Mucosa of rectum (tissue), 2 donors: ENCODE data around the gene CNP.
A peak's percentile ranks its signal among the peaks of the same experiment; 100 is the strongest.
"Not testable (repeated sequence)": the region's sequence is repeated elsewhere in the genome, so short reads cannot be mapped to it uniquely, and the experiment has no call there.

Experiments used
- H3K27ac ChIP-seq, 2 donors: one replicate each; pipeline ENCODE4 v1.7.0; 2013; ENCODE audit warnings: inconsistent platforms in 2 of 2, low read depth in 2 of 2, low read length in 2 of 2
- H3K27me3 ChIP-seq, 2 donors: one replicate each; pipeline ENCODE4 v1.7.0; 2013; ENCODE audit warnings: low read length in 2 of 2; ENCODE audit not compliant: control insufficient read depth in 2 of 2, insufficient read depth in 2 of 2
- H3K36me3 ChIP-seq, 2 donors: one replicate each; pipeline ENCODE4 v1.7.0; 2013; ENCODE audit warnings: low read length in 2 of 2; ENCODE audit not compliant: control insufficient read depth in 2 of 2, insufficient read depth in 2 of 2
- H3K4me1 ChIP-seq, 2 donors: one replicate each; pipeline ENCODE4 v1.7.0; 2013; ENCODE audit warnings: low read length in 2 of 2, mild to moderate bottlenecking in 1 of 2; ENCODE audit not compliant: control insufficient read depth in 2 of 2, insufficient read depth in 2 of 2
- H3K4me3 ChIP-seq, 2 donors: one replicate each; pipeline ENCODE4 v1.7.0; 2013; ENCODE audit warnings: low read length in 2 of 2
- H3K9ac ChIP-seq, 2 donors: one replicate each; pipeline ENCODE4 v1.7.0; 2013; ENCODE audit warnings: low read length in 2 of 2, low read depth in 1 of 2, mild to moderate bottlenecking in 1 of 2
- H3K9me3 ChIP-seq, 2 donors: one replicate each; pipeline ENCODE4 v1.7.0; 2013; ENCODE audit warnings: low read length in 2 of 2; ENCODE audit not compliant: control insufficient read depth in 2 of 2
- donor health status: healthy.
- donor health status: Normal muscosa, but diverticular disease.

The CNP gene

DNA sequence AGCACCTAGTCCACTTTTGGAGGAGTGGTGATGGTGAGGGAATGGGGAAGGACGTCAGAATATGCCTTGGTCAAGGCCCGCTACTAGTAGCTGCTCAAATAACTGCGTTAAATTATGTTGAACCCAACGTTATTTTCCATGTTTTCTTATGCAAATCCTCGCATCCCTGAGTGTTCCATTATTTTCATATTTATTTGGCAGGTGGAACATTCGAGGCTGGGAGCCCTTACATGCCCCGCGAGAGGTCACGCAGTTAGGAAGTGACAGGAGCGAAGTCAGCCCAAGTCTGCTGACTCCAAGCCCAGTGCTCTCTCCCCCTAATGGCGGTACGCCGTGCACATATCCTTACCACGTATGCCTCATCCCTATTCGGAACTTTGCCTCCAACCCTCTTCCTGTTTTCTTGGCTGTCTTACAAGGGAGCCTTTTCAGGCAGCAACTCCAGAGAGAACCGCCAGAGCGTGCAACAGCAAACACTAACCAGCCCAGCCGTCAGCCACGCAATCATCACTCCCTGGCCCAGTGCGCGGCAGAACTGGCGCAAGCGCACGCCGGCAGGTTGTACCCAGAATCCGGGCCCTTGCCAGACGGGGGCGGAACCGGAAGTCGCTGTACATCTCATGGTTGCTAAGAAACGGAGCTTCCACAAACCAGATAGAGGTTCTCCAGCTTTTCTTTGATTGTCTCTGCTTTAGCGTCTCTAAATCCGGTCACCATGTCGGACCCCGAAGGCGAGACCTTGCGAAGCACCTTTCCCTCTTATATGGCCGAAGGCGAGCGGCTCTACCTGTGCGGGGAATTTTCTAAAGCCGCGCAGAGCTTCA, 36.4 kb upstream of the CNP start, which contains the start of gene ODAD4:
TSS of gene ODAD4 (plus strand) at position 609 of the 824 bp plus-strand sequence. CDS start at position 716, 107 bp downstream.
- peak within 1 kb of the TSS; percentile 81 to 84 for H3K27ac ChIP-seq
- H3K27me3 ChIP-seq, result no peaks in the 10 kb centered on the region
- no peaks in the 10 kb centered on the region for H3K36me3 ChIP-seq
- H3K9me3 ChIP-seq, result no peaks in the 10 kb centered on the region
- H3K4me1 ChIP-seq, result peaks cover 3 to 5% of the 10 kb centered on the region in 2 donors
- peak within 1 kb of the TSS; percentile 80 to 85 for H3K9ac ChIP-seq
- peak within 1 kb of the TSS; percentile 87 to 91 for H3K4me3 ChIP-seq

DNA sequence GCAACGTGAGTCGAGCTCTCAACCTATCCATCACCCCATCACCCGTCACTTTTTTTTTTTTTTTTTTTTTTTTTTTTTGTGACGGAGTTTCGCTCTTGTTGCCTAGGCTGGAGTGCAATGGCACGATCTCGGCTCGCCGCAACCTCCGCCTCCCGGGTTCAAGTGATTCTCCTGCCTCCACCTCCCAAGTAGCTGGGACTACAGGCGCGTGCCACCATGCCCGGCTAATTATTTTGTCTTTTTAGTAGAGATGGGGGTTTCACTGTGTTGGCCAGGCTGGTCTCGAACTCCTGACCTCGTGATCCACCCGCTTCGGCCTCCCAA, 35.8 kb upstream of the CNP start:
- H3K4me3 ChIP-seq, result peak overlapping the region; percentile 87 to 91
- not testable (repeated sequence) for H3K9me3 ChIP-seq, H3K36me3 ChIP-seq, H3K4me1 ChIP-seq, H3K27me3 ChIP-seq
- peak overlapping the region in 1 of 2 donors; percentile 81 for H3K27ac ChIP-seq
- H3K9ac ChIP-seq, result peak overlapping the region in 1 of 2 donors; percentile 80

DNA sequence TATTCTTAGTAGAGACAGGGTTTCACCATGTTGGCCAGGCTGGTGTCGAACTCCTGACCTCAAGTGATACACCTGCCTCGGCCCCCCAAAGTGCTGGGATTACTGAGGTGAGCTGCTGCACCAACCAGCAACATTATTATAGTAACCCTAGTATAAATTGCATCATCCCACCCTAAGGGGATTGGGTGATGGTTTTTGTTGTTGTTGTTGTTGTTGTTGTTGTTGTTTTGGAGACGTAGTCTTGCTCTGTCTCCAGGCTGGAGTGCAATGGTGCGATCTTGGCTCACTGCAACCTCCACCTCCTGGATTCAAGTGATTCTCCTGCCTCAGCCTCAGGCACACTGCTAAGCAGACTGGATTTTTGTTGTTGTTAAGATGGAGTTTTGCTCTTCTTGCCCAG, 34.9 kb upstream of the CNP start:
- H3K9me3 ChIP-seq, H3K27me3 ChIP-seq, H3K36me3 ChIP-seq, H3K27ac ChIP-seq, H3K4me3 ChIP-seq, H3K9ac ChIP-seq, H3K4me1 ChIP-seq: not testable (repeated sequence)

DNA sequence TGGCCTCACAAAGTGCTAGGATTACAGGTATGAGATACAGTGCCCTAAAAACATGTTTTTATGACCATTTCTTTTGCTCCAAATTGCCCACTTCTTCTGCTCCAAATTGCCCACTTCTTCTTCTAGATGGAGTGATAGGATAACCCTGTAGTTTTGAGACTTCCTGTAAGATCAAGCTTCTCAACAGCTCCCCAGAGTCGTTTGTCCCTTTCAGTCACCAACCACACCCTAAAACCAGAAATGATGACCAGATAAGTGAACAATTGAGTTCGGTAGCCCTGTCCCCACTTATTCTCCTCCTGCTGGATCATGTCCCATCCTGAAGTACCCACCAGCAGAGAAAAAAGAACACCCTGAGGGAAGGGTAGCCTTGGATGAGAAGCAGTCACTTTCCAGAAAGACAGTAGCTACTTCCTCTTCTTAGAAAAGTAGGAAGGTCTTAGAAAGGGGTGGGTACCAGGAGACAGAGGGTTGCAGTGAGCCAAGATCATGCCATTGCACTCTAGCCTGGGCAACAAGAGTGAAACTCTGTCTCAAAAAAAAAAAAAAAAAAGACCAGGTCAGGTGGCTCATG, 33.7 kb upstream of the CNP start:
- H3K9ac ChIP-seq, result no peak overlapping the region
- H3K4me1 ChIP-seq, result peaks cover 3 to 5% of the 10 kb centered on the region in 2 donors
- H3K27ac ChIP-seq, result no peak overlapping the region
- H3K36me3 ChIP-seq, result no peaks in the 10 kb centered on the region
- H3K9me3 ChIP-seq, result no peaks in the 10 kb centered on the region
- H3K4me3 ChIP-seq, result no peak overlapping the region
- H3K27me3 ChIP-seq, result no peaks in the 10 kb centered on the region

DNA sequence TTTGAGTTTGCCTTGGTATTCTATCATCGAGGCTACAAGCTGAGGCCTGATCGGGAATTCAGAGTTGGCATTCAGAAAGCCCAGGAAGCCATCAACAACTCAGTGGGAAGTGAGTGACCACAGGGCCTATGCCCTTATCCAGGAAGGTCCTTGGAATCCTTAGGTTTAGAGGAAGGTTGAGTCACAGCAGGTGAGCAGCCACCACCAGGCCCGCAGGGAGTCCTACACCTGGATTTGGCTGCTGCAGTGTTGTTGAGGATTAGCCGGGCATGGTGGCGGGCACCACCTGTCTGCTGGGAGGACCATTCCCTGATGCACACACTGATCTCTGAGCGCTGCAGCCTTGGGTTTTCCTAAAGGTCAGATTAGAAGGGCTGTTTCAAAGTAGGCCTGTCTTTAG, 31.0 kb upstream of the CNP start:
- Histone ChIP-seq H3K9me3 (no peaks in the 10 kb centered on the region), H3K9ac (no peak overlapping the region), H3K4me1 (no peaks in the 10 kb centered on the region), H3K27me3 (no peaks in the 10 kb centered on the region), H3K27ac (no peak overlapping the region), H3K4me3 (no peak overlapping the region), H3K36me3 (no peaks in the 10 kb centered on the region)

DNA sequence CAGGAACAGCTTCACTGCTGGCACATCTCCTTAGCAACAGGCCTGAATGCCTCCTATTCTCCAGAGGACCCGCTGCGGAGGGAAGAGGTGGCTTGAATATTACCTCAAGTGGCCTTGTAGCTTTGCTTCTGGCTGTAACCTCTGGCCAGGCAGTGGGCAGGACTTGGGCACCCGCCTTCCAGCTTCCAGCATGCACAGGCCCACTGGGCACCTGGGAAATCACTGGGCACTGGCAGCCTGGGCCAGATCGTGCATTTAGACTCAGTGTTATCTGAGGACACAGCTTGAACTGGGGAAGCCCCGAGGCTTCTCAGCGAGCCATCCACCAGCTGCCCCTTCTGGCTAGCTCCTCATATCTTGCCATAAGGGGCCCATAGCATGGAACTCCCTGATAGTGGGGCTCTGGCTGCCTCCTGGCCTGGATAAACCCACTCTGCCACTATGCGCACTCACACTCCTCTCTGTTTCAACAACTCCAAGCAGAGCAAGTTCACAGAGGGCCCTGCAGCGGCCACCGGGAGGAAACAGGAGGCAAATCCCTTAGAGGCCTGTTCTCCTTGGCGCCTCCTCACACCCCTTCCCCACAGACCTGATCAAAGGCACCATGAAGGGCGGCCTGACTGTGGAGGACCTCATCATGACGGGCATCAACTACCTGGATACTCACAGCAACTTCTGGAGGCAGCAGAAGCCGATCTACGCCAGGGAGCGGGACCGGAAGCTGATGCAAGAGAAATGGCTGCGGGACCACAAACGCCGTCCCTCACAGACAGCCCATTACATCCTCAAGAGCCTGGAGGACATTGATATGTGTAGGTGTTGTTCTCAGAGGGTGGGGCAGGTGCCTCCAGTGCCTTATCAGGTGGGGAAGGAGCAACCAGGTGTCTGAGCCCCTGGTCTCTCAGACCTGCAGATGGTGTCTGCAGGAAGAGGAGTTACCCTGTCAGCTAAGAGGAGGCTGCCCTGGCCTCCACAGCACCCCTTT, 28.3 kb upstream of the CNP start:
- Histone ChIP-seq H3K27me3 (no peaks in the 10 kb centered on the region), H3K36me3 (no peaks in the 10 kb centered on the region), H3K9me3 (no peaks in the 10 kb centered on the region), H3K4me3 (no peak overlapping the region), H3K9ac (no peak overlapping the region), H3K27ac (no peak overlapping the region), H3K4me1 (no peaks in the 10 kb centered on the region)

DNA sequence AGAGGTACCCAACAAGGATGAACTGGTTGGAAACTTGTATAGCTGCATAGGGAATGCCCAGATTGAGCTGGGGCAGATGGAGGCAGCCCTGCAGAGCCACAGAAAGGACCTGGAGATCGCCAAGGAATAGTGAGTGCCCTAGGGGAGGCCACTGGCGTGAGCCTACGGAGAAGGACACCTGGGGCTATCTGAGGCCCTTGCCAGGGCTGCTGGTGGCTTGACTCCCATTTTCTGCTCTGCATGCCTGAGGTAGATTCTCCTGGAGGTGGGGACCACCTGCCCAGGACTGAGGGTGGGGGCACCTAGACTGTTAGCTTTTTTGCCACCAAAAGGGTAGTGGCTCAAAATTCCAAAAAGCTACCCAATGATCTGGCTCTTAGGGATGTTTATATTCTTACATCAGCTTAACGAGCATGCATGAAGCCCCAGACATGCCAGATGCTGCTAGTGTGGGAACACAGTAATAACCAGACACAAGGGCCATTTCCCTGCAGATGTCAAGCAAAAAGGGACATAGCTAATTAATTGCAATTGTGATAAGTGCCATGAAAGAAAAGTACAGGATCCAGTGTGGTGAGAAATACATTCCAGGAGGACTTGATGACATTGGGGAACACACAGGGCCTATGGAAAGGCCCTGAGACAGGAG, 27.4 kb upstream of the CNP start:
- Histone ChIP-seq H3K27me3 (no peaks in the 10 kb centered on the region), H3K27ac (no peak overlapping the region), H3K4me1 (no peaks in the 10 kb centered on the region), H3K9me3 (no peaks in the 10 kb centered on the region), H3K36me3 (no peaks in the 10 kb centered on the region), H3K4me3 (no peak overlapping the region), H3K9ac (no peak overlapping the region)

DNA sequence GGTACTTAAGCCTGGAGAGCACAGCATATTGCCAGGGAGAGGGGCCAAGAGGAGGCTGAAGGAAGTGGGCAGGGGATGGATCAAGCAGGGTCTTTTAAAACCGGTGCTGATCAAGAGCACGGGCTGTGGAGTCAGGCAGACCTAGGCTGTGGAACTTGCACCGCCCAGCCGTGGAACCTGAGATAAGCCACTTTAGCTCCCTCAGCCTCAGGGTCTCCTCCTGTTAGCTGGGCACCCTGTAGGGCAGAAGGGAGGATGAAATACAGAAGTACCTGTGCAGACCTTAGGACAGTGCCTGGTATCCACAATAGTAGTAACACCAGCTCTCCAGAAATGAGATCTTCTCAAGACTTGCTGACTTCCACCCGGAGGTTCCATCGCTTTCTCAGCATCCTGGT, 26.9 kb upstream of the CNP start:
- Histone ChIP-seq H3K4me1 (no peaks in the 10 kb centered on the region), H3K27me3 (no peaks in the 10 kb centered on the region), H3K9me3 (no peaks in the 10 kb centered on the region), H3K36me3 (no peaks in the 10 kb centered on the region), H3K9ac (no peak overlapping the region), H3K27ac (no peak overlapping the region), H3K4me3 (no peak overlapping the region)

DNA sequence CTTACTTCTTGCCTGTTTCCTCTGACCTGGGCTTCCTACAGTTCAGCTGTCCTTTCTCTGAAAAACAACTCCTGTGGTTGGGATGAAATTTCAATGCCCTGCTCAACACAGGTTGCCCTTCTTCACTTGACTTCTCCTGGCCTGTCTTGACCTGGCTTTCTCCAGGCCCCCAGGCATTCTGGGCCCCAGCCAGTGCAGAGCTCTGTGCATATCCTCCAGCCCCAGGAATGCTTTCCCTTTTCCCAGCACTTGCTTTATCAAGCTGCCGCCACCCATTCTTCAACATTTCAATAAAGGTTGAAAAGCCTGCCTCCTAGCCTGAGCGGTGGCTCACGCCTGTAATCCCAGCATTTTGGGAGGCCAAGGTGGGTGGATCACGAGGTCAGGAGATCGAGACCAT, 25.4 kb upstream of the CNP start:
- Histone ChIP-seq H3K36me3 (no peaks in the 10 kb centered on the region), H3K9me3 (no peaks in the 10 kb centered on the region), H3K9ac (no peak overlapping the region), H3K4me1 (no peaks in the 10 kb centered on the region), H3K4me3 (no peak overlapping the region), H3K27me3 (no peaks in the 10 kb centered on the region), H3K27ac (no peak overlapping the region)
